Smooth muscle cell (in vitro differentiated cells): ENCODE measurements around the gene PCDH9. TPM values are rescaled to one million over a fixed set of nuclear protein-coding genes. Genes with fewer than 3 reads are reported as not detected.

Source experiments
- DNase-seq: peaks from one replicate; lab custom pipeline; 2025; ENCODE audit not compliant: unreplicated experiment; lab: John Stamatoyannopoulos, UW
- H2AFZ ChIP-seq: fragments of 200-600 bp; sonication (generic); 2 replicates; pipeline ENCODE4 v1.6.0; 2016; ENCODE audit warnings: antibody characterized with exemption, low read depth, mild to moderate bottlenecking
- H3F3A ChIP-seq: fragments of 200-600 bp; sonication (generic); 2 replicates; pipeline ENCODE4 v1.6.0; 2017; ENCODE audit warnings: antibody characterized with exemption, low read depth
- H3K27ac ChIP-seq: fragments of 200-600 bp; sonication (generic); 2 replicates; pipeline ENCODE4 v1.5.1; 2016; ENCODE audit warnings: low read depth, mild to moderate bottlenecking
- H3K27me3 ChIP-seq: fragments of 200-600 bp; sonication (generic); 2 replicates; pipeline ENCODE4 v1.6.1; 2016; ENCODE audit warnings: low read depth, mild to moderate bottlenecking
- H3K36me3 ChIP-seq: fragments of 200-600 bp; sonication (generic); 2 replicates; pipeline ENCODE4 v1.5.1; 2016; ENCODE audit warnings: low read depth
- H3K4me1 ChIP-seq: fragments of 200-600 bp; sonication (generic); 2 replicates; pipeline ENCODE4 v1.5.1; 2016; ENCODE audit warnings: low read depth
- H3K4me2 ChIP-seq: fragments of 200-600 bp; sonication (generic); 2 replicates; pipeline ENCODE4 v1.6.0; 2016; ENCODE audit warnings: mild to moderate bottlenecking
- H3K4me3 ChIP-seq: fragments of 200-600 bp; sonication (generic); 2 replicates; pipeline ENCODE4 v1.5.1; 2016; ENCODE audit warnings: mild to moderate bottlenecking
- H3K79me2 ChIP-seq: fragments of 200-600 bp; sonication (generic); 2 replicates; pipeline ENCODE4 v1.6.0; 2016; ENCODE audit warnings: low read depth, mild to moderate bottlenecking
- H3K9ac ChIP-seq: fragments of 200-600 bp; sonication (generic); 2 replicates; pipeline ENCODE4 v1.6.0; 2016; ENCODE audit warnings: low read depth
- H3K9me3 ChIP-seq: fragments of 200-600 bp; sonication (generic); replicated peaks from 2 replicates; pipeline ENCODE4 v1.5.1; 2016; ENCODE audit warnings: low read depth
- H4K20me1 ChIP-seq: fragments of 200-600 bp; sonication (generic); 2 replicates; pipeline ENCODE4 v1.6.0; 2016; ENCODE audit warnings: low read depth
- WGBS: methylation state at CpG from one replicate; pipeline ENCODE4 v1.1.7; 2016; ENCODE audit warnings: low lambda C conversion rate; 5-methylcytosine and 5-hydroxymethylcytosine counted together
- polyA plus RNA-seq: library from polyadenylated mRNA; unstranded; fragments of >200 nt; fragmentation: Nextera tagmentation; extraction: Ambion mirVana; gene quantifications from 2 replicates; pipeline ENCODE4 v1.2.1, GENCODE V29; 2016
- total RNA-seq: library from RNA; depleted of rRNA; stranded (reverse); fragments of >200 nt; gene quantifications from 2 replicates; pipeline ENCODE4 v1.2.3, GENCODE V29; 2014
- TF ChIP-seq, protein P1 (sequence below): fragments of 200-600 bp; sonication (generic); IDR thresholded peaks from 2 replicates; pipeline ENCODE4 v1.5.1; 2017; ENCODE audit warnings: borderline replicate concordance, mild to moderate bottlenecking, antibody characterized with exemption; ENCODE audit not compliant: insufficient read depth, poor library complexity, severe bottlenecking

PCDH9 gene
- total and polyA plus RNA-seq, 2 experiments from 2014 or later: 0.65 to 1.9 TPM

DNA sequence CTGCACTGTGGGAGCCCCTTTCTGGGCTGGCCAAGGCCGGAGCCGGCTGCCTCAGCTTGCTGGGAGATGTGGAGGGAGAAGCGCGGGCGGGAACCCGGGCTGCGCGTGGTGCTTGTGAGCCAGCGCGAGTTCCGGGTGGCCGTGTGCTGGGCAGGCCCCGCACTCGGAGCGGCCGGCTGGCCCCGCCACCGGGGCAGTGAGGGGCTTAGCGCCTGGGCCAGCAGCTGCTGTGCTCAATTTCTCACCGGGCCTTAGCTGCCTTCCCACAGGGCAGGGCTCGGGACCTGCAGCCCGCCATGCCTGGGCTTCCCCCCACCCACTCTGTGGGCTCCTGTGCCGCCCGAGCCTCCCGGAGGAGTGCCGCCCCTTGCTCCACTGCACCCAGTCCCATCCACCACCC is 669.1 kb downstream of the PCDH9 start:
- H3K36me3 ChIP-seq: no peaks in the 10 kb centered on the region
- no peak overlapping the region for H2AFZ ChIP-seq
- no peaks in the 10 kb centered on the region for H3K4me1 ChIP-seq
- no peak overlapping the region for H3K4me2 ChIP-seq
- H3F3A ChIP-seq: no peaks in the 10 kb centered on the region
- no peak for DNase-seq
- H4K20me1 ChIP-seq: no peaks in the 10 kb centered on the region
- 97% methylated on average over 25 of the region's 26 CpGs for WGBS
- H3K4me3 ChIP-seq: no peak overlapping the region
- no peaks in the 10 kb centered on the region for H3K9me3 ChIP-seq
- no peaks in the 10 kb centered on the region for H3K27me3 ChIP-seq
- H3K9ac ChIP-seq: no peak overlapping the region
- no peak overlapping the region for H3K27ac ChIP-seq
- H3K79me2 ChIP-seq: no peaks in the 10 kb centered on the region
- TF ChIP-seq, protein P1, sequence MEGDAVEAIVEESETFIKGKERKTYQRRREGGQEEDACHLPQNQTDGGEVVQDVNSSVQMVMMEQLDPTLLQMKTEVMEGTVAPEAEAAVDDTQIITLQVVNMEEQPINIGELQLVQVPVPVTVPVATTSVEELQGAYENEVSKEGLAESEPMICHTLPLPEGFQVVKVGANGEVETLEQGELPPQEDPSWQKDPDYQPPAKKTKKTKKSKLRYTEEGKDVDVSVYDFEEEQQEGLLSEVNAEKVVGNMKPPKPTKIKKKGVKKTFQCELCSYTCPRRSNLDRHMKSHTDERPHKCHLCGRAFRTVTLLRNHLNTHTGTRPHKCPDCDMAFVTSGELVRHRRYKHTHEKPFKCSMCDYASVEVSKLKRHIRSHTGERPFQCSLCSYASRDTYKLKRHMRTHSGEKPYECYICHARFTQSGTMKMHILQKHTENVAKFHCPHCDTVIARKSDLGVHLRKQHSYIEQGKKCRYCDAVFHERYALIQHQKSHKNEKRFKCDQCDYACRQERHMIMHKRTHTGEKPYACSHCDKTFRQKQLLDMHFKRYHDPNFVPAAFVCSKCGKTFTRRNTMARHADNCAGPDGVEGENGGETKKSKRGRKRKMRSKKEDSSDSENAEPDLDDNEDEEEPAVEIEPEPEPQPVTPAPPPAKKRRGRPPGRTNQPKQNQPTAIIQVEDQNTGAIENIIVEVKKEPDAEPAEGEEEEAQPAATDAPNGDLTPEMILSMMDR: no peak

DNA sequence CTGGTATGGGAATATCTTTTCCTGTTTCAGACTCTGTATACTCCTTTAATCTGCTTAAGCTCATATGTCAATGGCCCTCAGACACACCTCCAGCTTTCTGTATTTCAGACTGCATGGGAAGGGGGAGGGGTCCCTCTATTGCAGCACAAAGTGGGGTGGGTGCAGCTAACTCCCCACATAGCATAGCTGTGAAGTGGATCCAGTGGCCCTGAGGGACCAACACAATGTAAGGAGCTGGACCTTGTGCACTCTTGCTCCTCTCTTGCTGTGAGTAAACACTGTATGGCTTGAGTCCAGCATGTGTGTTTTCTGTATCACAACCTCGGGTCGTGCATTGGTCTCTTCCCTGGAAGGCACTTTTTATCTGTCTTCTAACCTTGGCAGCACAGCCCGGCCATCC is 669.9 kb downstream of the PCDH9 start:
- no peaks in the 10 kb centered on the region for H3K4me1 ChIP-seq
- no peak overlapping the region for H3K4me3 ChIP-seq
- H3K79me2 ChIP-seq: no peaks in the 10 kb centered on the region
- H3K27ac ChIP-seq: no peak overlapping the region
- H3F3A ChIP-seq: no peaks in the 10 kb centered on the region
- no peak overlapping the region for H3K4me2 ChIP-seq
- H3K9me3 ChIP-seq: no peaks in the 10 kb centered on the region
- H3K27me3 ChIP-seq: no peaks in the 10 kb centered on the region
- no peak overlapping the region for H3K9ac ChIP-seq
- 68% methylated on average over 3 of the region's 3 CpGs for WGBS
- DNase-seq: no peak
- no peaks in the 10 kb centered on the region for H4K20me1 ChIP-seq
- no peaks in the 10 kb centered on the region for H3K36me3 ChIP-seq
- no peak overlapping the region for H2AFZ ChIP-seq
- TF ChIP-seq, protein P1: no peak

DNA sequence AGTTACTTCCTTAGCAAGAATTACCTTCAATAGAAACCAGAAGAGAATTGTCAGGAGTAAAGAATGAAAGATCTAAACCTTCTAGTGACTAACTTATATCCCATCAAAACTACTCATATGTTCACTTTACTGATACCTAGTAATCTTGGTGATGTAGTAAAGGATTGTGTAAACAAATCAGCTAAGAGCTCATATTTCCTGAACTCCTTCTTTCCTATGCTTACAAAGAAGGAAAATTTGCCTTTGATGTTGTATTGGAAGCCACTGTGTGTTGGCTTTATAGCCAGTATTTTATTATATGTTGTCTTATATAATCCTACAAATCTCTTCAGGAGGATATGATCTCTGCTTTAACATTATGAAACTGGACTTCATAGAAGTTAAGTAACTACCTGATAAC is 671.0 kb downstream of the PCDH9 start:
- H2AFZ ChIP-seq: no peak overlapping the region
- H3K79me2 ChIP-seq: no peaks in the 10 kb centered on the region
- no peak overlapping the region for H3K27ac ChIP-seq
- H3K36me3 ChIP-seq: no peaks in the 10 kb centered on the region
- H4K20me1 ChIP-seq: no peaks in the 10 kb centered on the region
- no peak overlapping the region for H3K4me3 ChIP-seq
- no peak for DNase-seq
- H3K9ac ChIP-seq: no peak overlapping the region
- TF ChIP-seq, protein P1: no peak
- H3K4me2 ChIP-seq: no peak overlapping the region
- H3K27me3 ChIP-seq: no peaks in the 10 kb centered on the region
- H3K4me1 ChIP-seq: no peaks in the 10 kb centered on the region
- H3F3A ChIP-seq: no peaks in the 10 kb centered on the region
- no peaks in the 10 kb centered on the region for H3K9me3 ChIP-seq

DNA sequence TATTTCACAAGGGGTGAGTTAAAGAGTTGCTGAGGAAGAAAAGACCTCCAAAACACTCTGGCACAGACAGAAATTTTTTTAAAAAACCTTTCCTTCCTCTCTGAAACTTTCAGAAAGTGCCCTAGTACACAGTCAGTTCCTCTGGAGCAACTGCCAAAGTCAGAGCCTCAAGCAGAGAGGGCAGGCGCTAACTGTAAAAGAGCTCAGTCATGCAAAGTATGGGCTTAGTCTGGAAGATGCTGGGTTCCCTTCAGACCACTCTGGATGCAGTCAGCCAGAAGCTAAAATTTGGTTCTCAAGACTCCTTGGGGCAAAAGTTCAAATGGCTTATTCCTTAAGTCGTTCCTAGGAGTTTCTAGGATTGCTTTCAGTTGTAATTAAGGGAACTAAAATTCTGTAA is 671.6 kb downstream of the PCDH9 start:
- 70% methylated on average over 2 of the region's 2 CpGs for WGBS
- no peak for DNase-seq
- no peaks in the 10 kb centered on the region for H4K20me1 ChIP-seq

More for the DNA sequence above, 671.6 kb downstream of the PCDH9 start:
- TF ChIP-seq, protein P1: no peak
- no peaks in the 10 kb centered on the region for H3K27me3 ChIP-seq
- H2AFZ ChIP-seq: no peak overlapping the region
- H3K27ac ChIP-seq: no peak overlapping the region
- H3K4me2 ChIP-seq: no peak overlapping the region
- H3K36me3 ChIP-seq: no peaks in the 10 kb centered on the region
- H3K4me1 ChIP-seq: no peaks in the 10 kb centered on the region
- H3K79me2 ChIP-seq: no peaks in the 10 kb centered on the region
- no peak overlapping the region for H3K4me3 ChIP-seq
- H3K9ac ChIP-seq: no peak overlapping the region
- no peaks in the 10 kb centered on the region for H3K9me3 ChIP-seq
- no peaks in the 10 kb centered on the region for H3F3A ChIP-seq
